Measurements from ENCODE around the gene PMEPA1. TPM values are rescaled to one million over a fixed set of nuclear protein-coding genes. Genes with fewer than 3 reads are reported as not detected.

The PMEPA1 gene
- total RNA-seq, 1 experiment from 2014 or later: 163 TPM

- CTCF ChIA-PET: no interaction called here
- Histone ChIP-seq H3K4me1 (replicated peaks; ENCODE audit: insufficient read depth) (peaks cover 20% of the 10 kb centered on the region), H3F3A (ENCODE audit: insufficient read depth, low read depth) (peaks cover 9% of the 10 kb centered on the region), H3K79me2 (ENCODE audit: low read depth) (no peaks in the 10 kb centered on the region), H3K4me3 (no peak overlapping the region), H3K4me2 (no peak overlapping the region), H3K9me3 (ENCODE audit: insufficient read depth, low read depth) (0 out of 2 replicates have a peak, but pooled peaks cover 4% of the 10 kb centered on the region), H3K9me2 (ENCODE audit: insufficient read depth) (no peaks in the 10 kb centered on the region), H2AFZ (no peak overlapping the region), H3K27me3 (ENCODE audit: insufficient read depth, low read depth) (no peaks in the 10 kb centered on the region), H3K27ac (no peak overlapping the region), H3K36me3 (ENCODE audit: low read depth) (no peaks in the 10 kb centered on the region), H4K20me1 (ENCODE audit: insufficient read depth) (no peaks in the 10 kb centered on the region)
- DNase-seq: no peak
- BruUV-seq (replicated peaks): no TSS peak
- POLR2A ChIA-PET (ENCODE audit: unreplicated experiment): no interaction called here
- intact Hi-C loops (cut with micrococcal nuclease; ENCODE audit: unreplicated experiment): no loop called here
- TF ChIP-seq EZH2 (IDR thresholded peaks at IDR 0.05; ENCODE audit: low read depth) (no peak), CTCF (conservative IDR thresholded peaks at IDR 0.05) (no peak)
Measured at GRCh38 chr20:57746832-57747404, 37.1 kb upstream of the PMEPA1 start.

- Histone ChIP-seq H3K4me1 (replicated peaks; ENCODE audit: insufficient read depth) (peaks cover 20% of the 10 kb centered on the region), H4K20me1 (ENCODE audit: insufficient read depth) (no peaks in the 10 kb centered on the region), H3K27ac (no peak overlapping the region), H3K27me3 (ENCODE audit: insufficient read depth, low read depth) (no peaks in the 10 kb centered on the region), H3F3A (ENCODE audit: insufficient read depth, low read depth) (peaks cover 9% of the 10 kb centered on the region), H2AFZ (no peak overlapping the region), H3K4me3 (no peak overlapping the region), H3K36me3 (ENCODE audit: low read depth) (no peaks in the 10 kb centered on the region), H3K4me2 (no peak overlapping the region), H3K79me2 (ENCODE audit: low read depth) (no peaks in the 10 kb centered on the region), H3K9me3 (ENCODE audit: insufficient read depth, low read depth) (0 out of 2 replicates have a peak, but pooled peaks cover 4% of the 10 kb centered on the region), H3K9me2 (ENCODE audit: insufficient read depth) (no peaks in the 10 kb centered on the region)
- BruUV-seq (replicated peaks): no TSS peak
- DNase-seq: no peak
- CTCF ChIA-PET: no interaction called here
- POLR2A ChIA-PET (ENCODE audit: unreplicated experiment): no interaction called here
- no peak for TF ChIP-seq CTCF (conservative IDR thresholded peaks at IDR 0.05)
- TF ChIP-seq EZH2 (IDR thresholded peaks at IDR 0.05; ENCODE audit: low read depth): no peak
- intact Hi-C loops (cut with micrococcal nuclease; ENCODE audit: unreplicated experiment): no loop called here
Measured at GRCh38 chr20:57746201-57746600, 36.4 kb upstream of the PMEPA1 start.

- Histone ChIP-seq H3F3A (ENCODE audit: insufficient read depth, low read depth) (peaks cover 9% of the 10 kb centered on the region; the same call in 1 of the 2 replicates), H3K36me3 (ENCODE audit: low read depth) (no peaks in the 10 kb centered on the region), H3K4me3 (no peak overlapping the region), H3K4me2 (no peak overlapping the region), H4K20me1 (ENCODE audit: insufficient read depth) (no peaks in the 10 kb centered on the region), H3K4me1 (replicated peaks; ENCODE audit: insufficient read depth) (peaks cover 15% of the 10 kb centered on the region), H2AFZ (no peak overlapping the region), H3K27ac (no peak overlapping the region), H3K9me3 (ENCODE audit: insufficient read depth, low read depth) (0 out of 2 replicates have a peak, but pooled peaks cover 4% of the 10 kb centered on the region), H3K79me2 (ENCODE audit: low read depth) (no peaks in the 10 kb centered on the region), H3K9me2 (ENCODE audit: insufficient read depth) (no peaks in the 10 kb centered on the region), H3K27me3 (ENCODE audit: insufficient read depth, low read depth) (no peaks in the 10 kb centered on the region)
- ChIA-PET CTCF (no interaction called here), POLR2A (ENCODE audit: unreplicated experiment) (interaction anchor here (0.6 kb wide), 2 partner anchors 180 to 313 kb away, joined by 3 to 4 read pairs; no protein-coding TSS in a partner anchor)
- intact Hi-C loops (cut with micrococcal nuclease; ENCODE audit: unreplicated experiment): no loop called here
- BruUV-seq (replicated peaks): no TSS peak
- no peak for DNase-seq
- TF ChIP-seq EZH2 (IDR thresholded peaks at IDR 0.05; ENCODE audit: low read depth) (no peak), CTCF (conservative IDR thresholded peaks at IDR 0.05) (no peak)
Measured at GRCh38 chr20:57744206-57744605, 34.4 kb upstream of the PMEPA1 start.
